Fibroblast of the aortic adventitia (primary cell): Measurements from ENCODE around the gene SPAG9. TPM values are rescaled to one million over a fixed set of nuclear protein-coding genes. Genes with fewer than 3 reads are reported as not detected.

ENCODE experiments used
- DNase-seq: peaks from one replicate; pipeline ENCODE4 v3.0.0-alpha.2; 2010; ENCODE audit warnings: low read depth
- H3K4me3 ChIP-seq: 2 replicates; pipeline ENCODE4 v1.5.1; 2011; ENCODE audit warnings: low read depth, mild to moderate bottlenecking, control low read depth, low read length, moderate library complexity
- total RNA-seq: library from RNA; depleted of rRNA; stranded (reverse); fragments of >200 nt; gene quantifications from 2 replicates; pipeline ENCODE4 v1.2.3, GENCODE V29; 2012; ENCODE audit warnings: low replicate concordance
- TF ChIP-seq, protein P1 (sequence below): IDR thresholded peaks from 2 replicates; pipeline ENCODE4 v1.5.1; 2011; ENCODE audit warnings: mild to moderate bottlenecking, low read length, control low read depth, inconsistent platforms; ENCODE audit not compliant: insufficient read depth

Gene SPAG9
- total RNA-seq, 1 donor: 135 TPM

DNA sequence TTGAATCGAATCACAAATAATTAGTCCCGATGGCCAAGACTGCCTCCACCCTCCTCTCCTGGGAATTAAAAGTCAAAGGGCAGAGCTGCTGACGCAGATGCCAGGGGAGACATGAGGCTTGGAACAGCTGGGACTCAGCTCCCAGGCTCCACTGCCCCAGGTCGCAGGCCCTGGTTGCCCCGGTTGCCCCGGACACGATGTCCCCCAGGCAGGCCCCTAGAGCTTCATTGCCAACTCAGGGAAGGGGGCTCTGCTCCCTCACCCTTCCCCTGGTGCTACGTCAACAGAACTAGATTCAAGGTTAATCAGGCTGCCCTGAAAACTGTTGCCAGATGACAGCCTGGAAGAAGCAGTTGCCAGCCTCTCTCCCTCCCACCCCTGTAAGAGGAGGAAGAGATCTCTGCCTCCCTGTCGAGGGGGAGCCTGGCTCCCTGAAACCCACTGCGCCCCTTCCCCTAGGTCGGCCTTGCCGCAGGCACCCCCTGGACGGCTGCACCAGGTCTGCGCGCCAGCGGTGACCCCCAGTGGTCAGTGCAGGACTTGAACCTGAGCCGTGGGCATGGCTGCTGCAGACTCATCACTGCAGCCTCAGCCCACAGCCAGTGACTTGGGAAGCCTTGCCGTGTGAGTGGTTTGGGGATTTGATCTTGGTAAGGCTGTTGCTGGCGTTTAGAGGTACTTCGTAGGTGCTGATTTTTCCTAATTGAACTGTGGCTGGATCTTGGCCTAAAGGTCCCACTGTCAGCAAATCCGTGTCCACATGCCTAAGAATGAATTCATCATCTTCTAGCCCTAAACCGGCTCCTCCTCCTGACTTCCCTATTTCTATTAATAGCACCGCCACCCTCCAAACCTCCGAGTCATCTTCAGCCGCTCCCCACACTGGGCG lies 170.4 kb downstream of the SPAG9 start:
- H3K4me3 ChIP-seq: peak overlapping the region; percentile 39
- DNase-seq: peak; percentile 89
- TF ChIP-seq, protein P1, sequence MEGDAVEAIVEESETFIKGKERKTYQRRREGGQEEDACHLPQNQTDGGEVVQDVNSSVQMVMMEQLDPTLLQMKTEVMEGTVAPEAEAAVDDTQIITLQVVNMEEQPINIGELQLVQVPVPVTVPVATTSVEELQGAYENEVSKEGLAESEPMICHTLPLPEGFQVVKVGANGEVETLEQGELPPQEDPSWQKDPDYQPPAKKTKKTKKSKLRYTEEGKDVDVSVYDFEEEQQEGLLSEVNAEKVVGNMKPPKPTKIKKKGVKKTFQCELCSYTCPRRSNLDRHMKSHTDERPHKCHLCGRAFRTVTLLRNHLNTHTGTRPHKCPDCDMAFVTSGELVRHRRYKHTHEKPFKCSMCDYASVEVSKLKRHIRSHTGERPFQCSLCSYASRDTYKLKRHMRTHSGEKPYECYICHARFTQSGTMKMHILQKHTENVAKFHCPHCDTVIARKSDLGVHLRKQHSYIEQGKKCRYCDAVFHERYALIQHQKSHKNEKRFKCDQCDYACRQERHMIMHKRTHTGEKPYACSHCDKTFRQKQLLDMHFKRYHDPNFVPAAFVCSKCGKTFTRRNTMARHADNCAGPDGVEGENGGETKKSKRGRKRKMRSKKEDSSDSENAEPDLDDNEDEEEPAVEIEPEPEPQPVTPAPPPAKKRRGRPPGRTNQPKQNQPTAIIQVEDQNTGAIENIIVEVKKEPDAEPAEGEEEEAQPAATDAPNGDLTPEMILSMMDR: peak; percentile 76

DNA sequence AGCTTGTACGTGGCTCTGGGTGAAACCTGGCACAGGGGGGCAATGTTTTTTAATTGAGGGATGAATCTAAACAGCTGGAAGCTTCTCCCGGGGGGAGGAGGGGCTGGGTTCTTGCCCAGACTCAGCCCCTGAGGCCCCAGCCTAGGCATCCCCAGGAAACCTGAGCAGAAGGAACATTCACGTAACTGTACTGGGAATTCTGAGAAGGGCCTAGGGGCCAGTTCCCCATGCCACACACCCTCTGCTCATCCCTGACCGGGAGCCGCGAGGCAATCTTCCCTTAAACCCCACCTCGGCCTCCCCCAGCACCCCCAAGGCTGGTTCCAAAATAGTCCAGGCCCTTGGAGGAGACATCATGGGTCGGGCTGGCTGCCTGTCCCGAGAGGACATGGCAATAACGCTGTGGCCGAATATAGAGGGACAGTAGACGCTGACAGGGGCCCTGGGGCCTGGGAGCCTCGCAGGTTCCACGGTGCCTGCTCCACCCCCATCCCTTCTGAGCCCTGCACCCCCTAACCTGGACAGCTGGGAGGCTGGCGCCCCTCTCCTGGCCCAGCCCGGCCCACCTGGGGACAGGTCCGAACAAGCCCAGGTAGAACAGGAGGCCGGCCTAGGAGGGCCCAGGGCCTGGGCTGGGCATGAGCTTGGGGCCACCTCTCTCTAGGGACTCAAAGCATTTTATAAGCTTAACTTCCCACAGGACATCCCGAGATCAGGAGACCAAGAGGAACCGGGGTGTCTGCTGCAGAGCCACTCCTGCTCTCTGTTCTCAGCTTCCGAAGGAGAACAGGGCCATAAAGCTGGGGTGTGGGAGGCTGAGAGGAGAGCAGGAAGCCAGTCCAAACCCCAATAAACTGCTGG lies 171.3 kb downstream of the SPAG9 start:
- TF ChIP-seq, protein P1: no peak
- DNase-seq: no peak
- no peak overlapping the region for H3K4me3 ChIP-seq

DNA sequence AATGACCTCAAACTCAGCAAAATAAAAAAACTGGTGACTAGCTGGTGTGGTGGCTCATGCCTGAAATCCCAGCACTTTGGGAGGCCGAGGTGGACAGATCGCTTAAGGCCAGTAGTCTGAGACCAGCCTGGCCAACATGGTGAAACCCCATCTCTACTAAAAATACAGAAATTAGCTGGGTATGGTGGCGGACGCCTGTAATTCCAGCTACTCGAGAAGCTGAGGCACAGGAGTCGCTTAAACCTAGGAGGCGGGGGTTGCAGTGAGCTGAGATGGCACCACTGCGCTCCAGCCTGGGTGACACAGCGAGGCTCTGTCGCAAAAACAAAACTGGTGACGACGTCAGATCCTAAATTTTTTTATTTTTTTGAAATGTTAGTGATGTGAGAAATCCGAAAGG lies 172.0 kb downstream of the SPAG9 start:
- DNase-seq: no peak
- TF ChIP-seq, protein P1: no peak
- no peak overlapping the region for H3K4me3 ChIP-seq

DNA sequence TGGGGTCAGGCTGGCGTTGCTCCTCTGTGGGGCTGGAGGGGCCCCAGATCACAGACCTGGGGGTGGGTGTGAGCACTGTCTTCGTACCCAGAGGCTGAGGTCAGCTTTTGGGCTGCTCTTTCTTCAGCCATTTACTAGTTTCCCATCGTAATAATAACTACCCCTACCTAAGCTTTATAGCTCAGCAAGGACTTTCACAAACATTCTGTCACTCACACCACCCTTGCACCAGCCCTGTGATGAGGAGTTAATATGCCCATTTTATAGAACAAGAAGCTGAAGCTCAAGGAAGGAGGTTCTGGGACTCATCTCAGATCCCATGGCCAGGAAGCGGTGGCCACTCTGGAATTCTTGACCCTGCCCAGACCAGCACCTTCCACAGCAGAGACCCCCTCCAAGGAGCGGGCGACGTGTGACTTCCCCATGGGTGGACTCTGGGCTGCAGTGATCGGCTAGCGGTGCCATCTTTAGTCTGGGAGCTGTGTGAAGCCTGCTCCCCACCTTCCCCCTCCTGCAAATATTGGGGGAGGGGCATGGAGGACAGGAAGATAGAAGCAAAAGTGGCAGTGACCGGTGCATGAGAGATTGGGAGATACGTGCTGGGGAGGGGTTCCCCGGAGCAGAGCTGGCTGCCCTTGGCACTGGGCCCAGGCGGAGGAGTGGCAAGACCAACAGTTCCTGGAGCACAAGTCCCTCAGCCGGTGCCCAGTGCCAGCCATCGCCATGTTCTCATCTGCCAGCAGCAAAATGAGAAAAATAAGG lies 172.7 kb downstream of the SPAG9 start:
- TF ChIP-seq, protein P1: no peak
- DNase-seq: no peak

DNA sequence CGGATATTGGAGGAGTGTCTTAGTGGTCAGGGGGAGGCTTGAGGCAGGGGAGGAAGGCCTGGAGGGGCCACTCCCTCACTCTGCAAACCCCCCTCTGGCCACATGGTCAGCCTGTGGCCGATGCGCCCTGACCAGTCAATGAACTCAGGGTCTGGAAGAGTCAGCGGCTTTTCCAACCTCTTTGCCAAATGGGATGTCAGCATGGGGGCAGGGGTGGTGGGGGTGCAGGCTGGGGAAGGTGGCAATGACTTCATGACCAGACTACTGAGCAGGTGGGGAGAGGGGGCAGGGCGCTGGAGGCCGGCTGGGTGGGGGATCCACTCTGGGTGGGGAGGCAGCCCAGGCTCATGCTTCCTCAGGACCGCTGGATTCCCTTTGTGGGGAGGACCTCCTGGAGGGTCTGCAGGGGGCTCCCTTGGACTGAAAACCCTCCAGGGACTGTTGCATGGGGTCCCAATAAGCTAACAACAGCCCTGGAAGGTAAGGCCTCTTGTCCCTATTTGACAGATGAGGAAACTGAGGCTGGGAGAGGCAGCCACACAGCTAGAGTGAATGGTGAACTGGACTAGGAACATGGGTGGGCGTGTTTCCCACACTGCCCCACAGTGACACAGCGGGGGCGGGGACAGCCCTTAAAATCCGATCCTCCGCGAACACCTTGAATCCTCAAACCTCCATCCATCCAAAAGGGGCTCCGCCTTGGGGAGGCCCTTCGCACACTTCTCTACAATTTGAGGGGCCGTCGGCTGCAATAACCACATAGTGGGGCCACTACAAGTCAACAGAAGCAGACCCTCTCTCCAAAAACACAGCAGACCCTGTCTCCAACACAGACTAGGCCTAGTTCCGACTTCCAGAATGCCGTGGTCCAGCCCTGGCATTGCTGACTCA lies 173.5 kb downstream of the SPAG9 start:
- H3K4me3 ChIP-seq: no peak overlapping the region
- DNase-seq: no peak
- TF ChIP-seq, protein P1: no peak

More for the DNA sequence above, 172.7 kb downstream of the SPAG9 start:
- no peak overlapping the region for H3K4me3 ChIP-seq
